Thyroid gland (tissue), 4 donors: ENCODE results near the gene FXYD5. TPM values are rescaled to one million over a fixed set of nuclear protein-coding genes. Genes with fewer than 3 reads are reported as not detected.
"Not testable (repeated sequence)": the region's sequence is repeated elsewhere in the genome, so short reads cannot be mapped to it uniquely, and the experiment has no call there.

Experiments
- DNase-seq, 2 donors: peaks; one replicate each; pipeline ENCODE4 v3.0.0-alpha.2; 2019
- H3K27ac ChIP-seq, 3 donors: fragments of 200-600 bp; sonication (generic); 1 replicate in 2 of 3; 2 replicates in 1 of 3; pipeline ENCODE4 v1.5.1; 2016 to 2019; ENCODE audit warnings: mild to moderate bottlenecking in 1 of 3, moderate library complexity in 1 of 3
- H3K27me3 ChIP-seq: fragments of 200-600 bp; sonication (generic); one replicate; pipeline ENCODE4 v1.5.1; 2019
- H3K36me3 ChIP-seq, 2 donors: fragments of 200-600 bp; sonication (generic); one replicate each; pipeline ENCODE4 v1.5.1; 2016 to 2019
- H3K4me1 ChIP-seq, 2 donors: fragments of 200-600 bp; sonication (generic); one replicate each; pipeline ENCODE4 v1.5.1; 2017 to 2019
- H3K4me3 ChIP-seq, 3 donors: fragments of 200-600 bp; sonication (generic); replicated peaks in 1 of 3; 1 replicate in 2 of 3; 2 replicates in 1 of 3; pipeline ENCODE4 v1.5.1; 2016; ENCODE audit warnings: mild to moderate bottlenecking in 1 of 3
- H3K9me3 ChIP-seq: fragments of 200-600 bp; sonication (generic); one replicate; pipeline ENCODE4 v1.5.1; 2017
- POLR2A ChIP-seq, 2 donors: fragments of 450-650 bp; IDR thresholded peaks; one replicate each; pipeline ENCODE4 v1.6.1; 2017; ENCODE audit warnings: antibody characterized with exemption in 2 of 2, mild to moderate bottlenecking in 2 of 2, moderate library complexity in 1 of 2
- WGBS, 2 donors: methylation state at CpG; one replicate each; pipeline ENCODE4 v1.1.5; 2017; 5-methylcytosine and 5-hydroxymethylcytosine counted together
- intact Hi-C: fragments of 100-400 bp; cut with DNase I; formaldehyde crosslinking; loops from one replicate; pipeline ENCODE4 v1.15.1; 2023
- total RNA-seq, 4 donors: library from RNA; depleted of rRNA; stranded (reverse); fragments of >200 nt; gene quantifications; one replicate each; pipeline ENCODE4 v1.2.3, GENCODE V29; 2016
- TF ChIP-seq, protein P1 (sequence below), 6 experiments: fragments of 200-600 bp in 3 of 6; fragments of 450-650 bp in 3 of 6; sonication (generic) in 3 of 6; IDR thresholded peaks; one replicate each; pipeline ENCODE4 v1.5.1; 2016 to 2019; ENCODE audit warnings: antibody characterized with exemption in 6 of 6, mild to moderate bottlenecking in 2 of 6, inconsistent platforms in 1 of 6, moderate library complexity in 1 of 6

The FXYD5 gene
- total RNA-seq, 4 donors from 2014 or later, result 9.3 to 52.4 (median 19.6) TPM

DNA sequence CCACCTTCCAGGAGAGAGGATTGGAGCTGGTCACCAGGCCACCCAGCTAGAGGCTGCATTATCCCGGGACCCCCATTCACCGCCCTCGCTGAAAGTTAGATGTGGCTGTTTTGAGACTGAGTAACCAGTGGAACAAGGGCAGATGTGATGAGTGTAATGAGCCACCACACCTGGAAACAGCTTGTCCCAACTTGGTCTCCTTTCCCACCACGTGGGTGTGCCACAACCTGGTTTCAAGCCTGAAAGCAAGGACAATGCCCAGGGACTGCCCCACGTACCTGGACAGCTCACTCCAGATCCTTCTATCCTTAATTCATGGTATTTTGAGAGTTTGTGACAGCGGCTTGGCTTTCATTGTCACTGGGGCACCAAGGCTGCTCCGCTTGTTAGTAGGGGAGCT is 26.7 kb upstream of the FXYD5 start:
- no peak for TF ChIP-seq POLR2A (IDR thresholded peaks at IDR 0.05)
- TF ChIP-seq, protein P1, sequence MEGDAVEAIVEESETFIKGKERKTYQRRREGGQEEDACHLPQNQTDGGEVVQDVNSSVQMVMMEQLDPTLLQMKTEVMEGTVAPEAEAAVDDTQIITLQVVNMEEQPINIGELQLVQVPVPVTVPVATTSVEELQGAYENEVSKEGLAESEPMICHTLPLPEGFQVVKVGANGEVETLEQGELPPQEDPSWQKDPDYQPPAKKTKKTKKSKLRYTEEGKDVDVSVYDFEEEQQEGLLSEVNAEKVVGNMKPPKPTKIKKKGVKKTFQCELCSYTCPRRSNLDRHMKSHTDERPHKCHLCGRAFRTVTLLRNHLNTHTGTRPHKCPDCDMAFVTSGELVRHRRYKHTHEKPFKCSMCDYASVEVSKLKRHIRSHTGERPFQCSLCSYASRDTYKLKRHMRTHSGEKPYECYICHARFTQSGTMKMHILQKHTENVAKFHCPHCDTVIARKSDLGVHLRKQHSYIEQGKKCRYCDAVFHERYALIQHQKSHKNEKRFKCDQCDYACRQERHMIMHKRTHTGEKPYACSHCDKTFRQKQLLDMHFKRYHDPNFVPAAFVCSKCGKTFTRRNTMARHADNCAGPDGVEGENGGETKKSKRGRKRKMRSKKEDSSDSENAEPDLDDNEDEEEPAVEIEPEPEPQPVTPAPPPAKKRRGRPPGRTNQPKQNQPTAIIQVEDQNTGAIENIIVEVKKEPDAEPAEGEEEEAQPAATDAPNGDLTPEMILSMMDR (IDR thresholded peaks at IDR 0.05), result no peak
- no peaks in the 10 kb centered on the region for H3K9me3 ChIP-seq

DNA sequence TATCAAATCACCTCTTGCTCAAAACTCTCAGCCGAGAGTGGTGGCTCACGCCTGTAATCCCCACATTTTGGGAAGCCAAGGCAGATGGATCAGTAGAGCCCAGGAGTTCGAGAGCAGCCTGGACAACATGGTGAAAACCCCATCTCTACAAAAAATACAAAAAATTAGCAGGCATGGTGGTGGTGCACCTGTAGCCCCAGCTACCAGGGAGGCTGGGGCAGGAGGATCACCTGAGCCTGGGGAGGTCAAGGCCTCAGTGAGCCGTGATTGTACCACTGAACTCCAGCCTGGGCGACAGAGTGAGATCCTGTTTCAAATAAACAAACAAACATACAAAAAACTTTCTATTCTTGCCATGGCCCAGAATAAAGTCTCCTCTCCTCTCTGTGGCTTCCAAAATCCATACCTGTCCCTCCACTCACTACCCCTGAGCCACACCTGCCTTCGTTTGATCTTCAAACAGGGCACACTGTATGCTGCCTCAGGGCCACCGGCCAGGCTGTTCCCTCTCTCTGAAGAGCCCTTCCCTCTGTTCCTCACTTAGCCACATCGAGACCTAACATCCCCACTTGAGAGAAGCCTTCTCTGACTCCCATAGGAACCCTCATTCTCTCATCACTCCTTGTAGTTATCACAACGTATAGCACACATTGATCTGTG is 26.0 kb upstream of the FXYD5 start:
- Histone ChIP-seq H3K27me3 (no peaks in the 10 kb centered on the region), H3K27ac (no peak overlapping the region), H3K4me3 (no peak overlapping the region), H3K9me3 (no peaks in the 10 kb centered on the region), H3K36me3 (no peaks in the 10 kb centered on the region), H3K4me1 (peaks cover 0 to 13% of the 10 kb centered on the region in 2 donors)
- WGBS, 2 donors, result 81 to 92% methylated on average over 9 of the region's 9 CpGs
- no peak for TF ChIP-seq POLR2A (IDR thresholded peaks at IDR 0.05)
- TF ChIP-seq, protein P1 (IDR thresholded peaks at IDR 0.05), result no peak
- no peak for DNase-seq
- intact Hi-C loops, result no loop called here

More for the DNA sequence above, 26.7 kb upstream of the FXYD5 start:
- Histone ChIP-seq H3K27me3 (no peaks in the 10 kb centered on the region), H3K4me1 (peaks cover 0 to 16% of the 10 kb centered on the region in 2 donors), H3K36me3 (no peaks in the 10 kb centered on the region), H3K27ac (no peak overlapping the region), H3K4me3 (no peak overlapping the region)
- DNase-seq, result no peak
- intact Hi-C loops, result no loop called here
- 91 to 95% methylated on average over 7 of the region's 7 CpGs for WGBS, 2 donors

GRCh38 chr19:35129724-35130274 is 24.7 kb upstream of the FXYD5 start:
- intact Hi-C loops, result not testable (repeated sequence)

DNA sequence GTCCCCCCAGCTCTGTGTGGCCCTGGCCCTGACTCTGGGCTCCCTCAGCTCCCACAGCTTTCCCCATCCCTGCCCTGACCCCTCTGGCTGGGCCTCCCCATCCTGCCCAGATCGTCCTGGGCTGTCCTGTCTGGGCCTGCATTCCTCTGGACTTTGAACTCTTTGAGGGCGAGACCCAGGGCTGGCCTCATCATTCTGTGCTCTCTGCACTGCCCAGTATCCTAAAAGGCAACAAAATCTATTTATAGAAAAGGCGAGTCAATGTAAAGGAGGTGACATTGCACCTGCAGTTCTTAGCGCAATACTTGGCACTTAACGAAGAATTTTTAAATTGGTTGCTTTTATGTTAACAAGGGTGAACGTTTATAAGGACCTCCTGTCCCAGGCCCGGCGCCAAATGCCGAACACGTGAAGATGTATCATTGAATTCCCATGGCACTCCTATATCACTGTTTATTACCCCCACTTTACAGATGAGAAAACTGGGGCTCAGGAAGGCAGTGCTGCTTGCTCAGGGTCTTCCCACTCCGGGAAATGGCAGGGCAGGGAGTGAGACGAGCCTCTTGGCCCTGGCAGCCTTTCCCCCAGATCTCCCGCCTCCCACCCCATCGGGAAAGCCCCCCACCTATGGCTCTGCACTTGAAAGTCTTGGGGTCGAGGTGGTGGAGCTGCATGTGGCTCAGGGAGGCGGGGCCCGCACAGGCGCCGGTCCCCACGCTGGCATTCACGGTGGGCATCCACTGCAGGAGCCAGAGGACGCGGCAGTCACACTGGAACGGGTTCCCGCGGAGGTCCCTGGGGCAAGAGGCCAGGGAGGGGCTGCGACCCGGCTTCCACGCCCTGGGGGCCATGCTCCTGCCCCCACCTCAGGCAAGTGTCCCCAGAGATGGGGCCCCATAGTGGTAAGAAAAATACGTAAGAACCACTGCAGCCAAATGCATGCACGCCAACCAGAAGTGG is 23.5 kb upstream of the FXYD5 start:
- no peak for DNase-seq
- intact Hi-C loops, result no loop called here
- H3K4me3 ChIP-seq, result no peak overlapping the region
- no peaks in the 10 kb centered on the region for H3K36me3 ChIP-seq
- TF ChIP-seq, protein P1 (IDR thresholded peaks at IDR 0.05), result no peak
- no peak for TF ChIP-seq POLR2A (IDR thresholded peaks at IDR 0.05)
- H3K27me3 ChIP-seq, result no peaks in the 10 kb centered on the region
- H3K4me1 ChIP-seq, result peaks cover 0 to 4% of the 10 kb centered on the region in 2 donors
- no peaks in the 10 kb centered on the region for H3K9me3 ChIP-seq
- no peak overlapping the region for H3K27ac ChIP-seq
- WGBS, 2 donors, result 84 to 87% methylated on average over 21 to 25 of the region's 31 CpGs

More at GRCh38 chr19:35129724-35130274, 24.7 kb upstream of the FXYD5 start:
- not testable (repeated sequence) for H3K4me1 ChIP-seq, DNase-seq, H3K36me3 ChIP-seq, H3K9me3 ChIP-seq, H3K27me3 ChIP-seq, H3K4me3 ChIP-seq, H3K27ac ChIP-seq
- 62 to 66% methylated on average over 14 of the region's 14 CpGs for WGBS, 2 donors

- no peak for DNase-seq
Measured at GRCh38 chr19:35132254-35132653, 22.3 kb upstream of the FXYD5 start.

More at GRCh38 chr19:35132254-35132653, 22.3 kb upstream of the FXYD5 start:
- intact Hi-C loops, result no loop called here
- H3K9me3 ChIP-seq, result no peaks in the 10 kb centered on the region
- no peak overlapping the region for H3K27ac ChIP-seq
- H3K4me3 ChIP-seq, result no peak overlapping the region
- no peaks in the 10 kb centered on the region for H3K27me3 ChIP-seq
- H3K36me3 ChIP-seq, result no peaks in the 10 kb centered on the region
- TF ChIP-seq, protein P1 (IDR thresholded peaks at IDR 0.05), result no peak
- no peak for TF ChIP-seq POLR2A (IDR thresholded peaks at IDR 0.05)
- H3K4me1 ChIP-seq, result no peaks in the 10 kb centered on the region
